ENCODE results near the gene SLC1A2.

DNA sequence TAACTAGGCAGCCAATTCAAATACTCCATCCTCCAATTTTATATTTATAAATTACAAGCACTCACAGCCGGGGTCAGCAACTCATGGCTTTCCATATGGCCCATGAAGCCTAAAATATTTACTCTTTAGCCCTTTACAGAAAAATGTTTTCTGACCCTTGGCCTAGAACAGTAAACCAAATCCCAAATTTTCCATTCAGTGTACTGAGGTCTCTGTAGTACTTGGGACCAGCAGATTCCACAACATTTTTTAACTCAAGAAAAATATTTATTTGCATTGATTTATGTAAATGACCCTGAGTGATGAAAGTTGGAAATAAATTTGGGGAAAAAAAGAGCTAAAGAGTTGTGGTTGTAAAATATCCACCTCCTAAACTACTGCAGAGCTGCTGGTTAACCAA is 82.6 kb downstream of the SLC1A2 start:
- no peak for TF ChIP-seq CTCF (IDR thresholded peaks at IDR 0.05)
- no peak for TF ChIP-seq POLR2AphosphoS5 (IDR thresholded peaks at IDR 0.05)
